ENCODE measurements around the gene LRRC23. TPM values are rescaled to one million over a fixed set of nuclear protein-coding genes. Genes with fewer than 3 reads are reported as not detected.

Gene LRRC23
- total RNA-seq, 4 donors from 2014 or later: 8.3 to 12.9 (median 11.0) TPM

DNA sequence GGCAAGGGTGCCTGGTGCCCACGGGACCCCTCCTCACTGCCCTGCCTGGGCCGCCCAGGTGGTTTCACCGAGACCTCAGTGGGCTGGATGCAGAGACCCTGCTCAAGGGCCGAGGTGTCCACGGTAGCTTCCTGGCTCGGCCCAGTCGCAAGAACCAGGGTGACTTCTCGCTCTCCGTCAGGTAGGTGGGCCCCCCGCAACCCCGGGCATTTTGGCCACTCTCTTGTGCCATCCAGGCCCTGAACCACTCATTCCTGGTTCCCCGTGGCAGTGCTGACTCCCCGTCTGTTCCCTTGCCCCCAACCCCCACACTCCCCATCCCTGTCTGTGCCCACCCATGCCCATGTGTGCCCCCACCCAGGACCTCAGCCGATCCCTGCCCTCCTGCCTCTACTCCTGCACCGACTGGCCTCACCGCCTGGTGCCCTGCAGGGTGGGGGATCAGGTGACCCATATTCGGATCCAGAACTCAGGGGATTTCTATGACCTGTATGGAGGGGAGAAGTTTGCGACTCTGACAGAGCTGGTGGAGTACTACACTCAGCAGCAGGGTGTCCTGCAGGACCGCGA lies 47.0 kb downstream of the LRRC23 start:
- no peak for DNase-seq (ENCODE audit: extremely low spot score)

DNA sequence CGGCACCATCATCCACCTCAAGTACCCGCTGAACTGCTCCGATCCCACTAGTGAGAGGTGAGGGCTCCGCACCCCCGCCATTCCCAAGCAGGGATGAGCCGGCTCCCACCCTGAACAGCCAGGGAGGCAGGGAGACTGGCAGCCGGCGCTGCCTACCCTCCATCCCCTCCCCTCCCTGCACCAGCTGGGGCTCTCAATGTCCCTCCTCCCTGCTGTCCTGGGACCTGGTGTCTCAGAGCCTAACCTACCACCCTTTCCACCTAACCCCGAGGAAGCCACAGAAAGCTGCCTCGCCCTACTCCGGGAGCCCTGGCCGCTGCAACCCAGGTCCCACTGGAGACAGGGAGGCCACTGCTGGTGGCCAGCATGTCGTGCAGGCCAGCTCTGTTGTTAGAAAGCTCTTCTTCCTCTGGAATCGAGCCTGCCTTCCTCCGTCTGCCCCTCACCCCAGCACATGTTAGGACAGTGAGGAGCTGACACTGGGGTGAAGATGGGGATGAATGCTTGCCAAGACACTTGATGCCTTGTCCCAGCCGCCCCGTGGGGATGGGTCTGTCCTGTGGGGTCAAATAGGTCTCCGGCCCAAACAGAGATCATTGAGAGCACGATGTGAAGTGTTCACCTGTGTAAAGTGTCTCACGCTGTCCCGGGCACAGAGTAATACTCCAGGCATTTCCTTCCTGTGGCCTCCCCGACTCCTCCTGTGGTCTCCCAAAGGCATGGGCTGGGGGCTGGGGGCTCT lies 47.7 kb downstream of the LRRC23 start:
- WGBS: 71% methylated on average over 14 of the region's 22 CpGs
- Histone ChIP-seq H3K27ac (replicated peaks in 1 of 4) (peak overlapping the region in 3 of 4 donors; percentile 55 to 72 (median 60)), H3K4me3 (peak overlapping the region; percentile 37 to 55 (median 42))

More for the DNA sequence above, 47.0 kb downstream of the LRRC23 start:
- TF ChIP-seq EP300 (IDR thresholded peaks at IDR 0.05) (no peak), POLR2A (IDR thresholded peaks at IDR 0.05; ENCODE audit: low read depth) (no peak), POLR2AphosphoS5 (IDR thresholded peaks at IDR 0.05) (no peak)
- TF ChIP-seq, protein P1, sequence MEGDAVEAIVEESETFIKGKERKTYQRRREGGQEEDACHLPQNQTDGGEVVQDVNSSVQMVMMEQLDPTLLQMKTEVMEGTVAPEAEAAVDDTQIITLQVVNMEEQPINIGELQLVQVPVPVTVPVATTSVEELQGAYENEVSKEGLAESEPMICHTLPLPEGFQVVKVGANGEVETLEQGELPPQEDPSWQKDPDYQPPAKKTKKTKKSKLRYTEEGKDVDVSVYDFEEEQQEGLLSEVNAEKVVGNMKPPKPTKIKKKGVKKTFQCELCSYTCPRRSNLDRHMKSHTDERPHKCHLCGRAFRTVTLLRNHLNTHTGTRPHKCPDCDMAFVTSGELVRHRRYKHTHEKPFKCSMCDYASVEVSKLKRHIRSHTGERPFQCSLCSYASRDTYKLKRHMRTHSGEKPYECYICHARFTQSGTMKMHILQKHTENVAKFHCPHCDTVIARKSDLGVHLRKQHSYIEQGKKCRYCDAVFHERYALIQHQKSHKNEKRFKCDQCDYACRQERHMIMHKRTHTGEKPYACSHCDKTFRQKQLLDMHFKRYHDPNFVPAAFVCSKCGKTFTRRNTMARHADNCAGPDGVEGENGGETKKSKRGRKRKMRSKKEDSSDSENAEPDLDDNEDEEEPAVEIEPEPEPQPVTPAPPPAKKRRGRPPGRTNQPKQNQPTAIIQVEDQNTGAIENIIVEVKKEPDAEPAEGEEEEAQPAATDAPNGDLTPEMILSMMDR (IDR thresholded peaks at IDR 0.05): no peak
- peak overlapping the region; percentile 31 to 72 (median 58) for H3K27ac ChIP-seq (replicated peaks in 1 of 4)
- WGBS: 81% methylated on average over 16 of the region's 20 CpGs
- H3K4me3 ChIP-seq: peak overlapping the region; percentile 37 to 55 (median 42)
- peaks cover 4 to 15% (median 9%) of the 10 kb centered on the region in 4 donors for H3K4me1 ChIP-seq
- H3K36me3 ChIP-seq: peaks cover 0 to 10% (median under 1%) of the 10 kb centered on the region in 4 donors
- no peaks in the 10 kb centered on the region for H3K9me3 ChIP-seq
- intact Hi-C loops (cut with DNase I): no loop called here
- H3K27me3 ChIP-seq: no peaks in the 10 kb centered on the region

DNA sequence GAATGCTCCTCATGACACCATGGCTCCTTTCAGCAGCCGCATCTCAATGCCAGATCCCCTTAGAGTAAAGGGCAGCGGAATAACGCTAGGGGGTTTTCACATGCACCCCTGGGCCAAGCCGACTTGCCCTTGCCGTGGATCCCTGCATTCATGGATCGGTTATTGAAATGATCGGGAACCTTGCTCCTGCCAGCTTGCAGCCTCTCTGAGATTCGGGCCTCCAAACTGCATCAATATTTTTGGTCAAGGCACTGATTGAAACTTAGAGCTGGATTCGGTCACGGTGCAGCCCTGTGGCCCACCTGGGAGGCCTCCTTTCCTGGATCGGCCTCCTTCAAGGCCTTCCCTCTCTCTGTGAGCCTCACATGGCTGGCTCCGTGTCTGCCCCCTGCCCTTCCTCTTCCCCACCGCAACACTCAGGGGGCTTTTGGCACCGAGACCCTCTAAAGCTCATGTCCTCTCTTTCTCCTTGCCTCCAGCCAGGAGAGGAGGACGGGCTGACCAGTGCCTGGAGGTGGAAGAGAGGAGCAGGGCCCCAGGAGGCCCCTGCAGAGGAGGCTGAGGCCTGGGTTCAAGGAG lies 48.3 kb downstream of the LRRC23 start:
- Histone ChIP-seq H3K27me3 (no peaks in the 10 kb centered on the region), H3K36me3 (no peaks in the 10 kb centered on the region), H3K4me1 (peaks cover 0 to 11% (median 7%) of the 10 kb centered on the region in 4 donors), H3K4me3 (peak overlapping the region; percentile 37 to 55 (median 42)), H3K9me3 (no peaks in the 10 kb centered on the region), H3K27ac (replicated peaks in 1 of 4) (peak overlapping the region; percentile 14 to 72 (median 50))
- no peak for DNase-seq (ENCODE audit: extremely low spot score)
- 74% methylated on average over 11 of the region's 15 CpGs for WGBS
- TF ChIP-seq, protein P1 (IDR thresholded peaks at IDR 0.05): no peak
- no peak for TF ChIP-seq POLR2A (IDR thresholded peaks at IDR 0.05; ENCODE audit: low read depth)
- TF ChIP-seq EP300 (IDR thresholded peaks at IDR 0.05): no peak
- TF ChIP-seq POLR2AphosphoS5 (IDR thresholded peaks at IDR 0.05): no peak
- intact Hi-C loops (cut with DNase I): no loop called here

More for the DNA sequence above, 47.7 kb downstream of the LRRC23 start:
- H3K9me3 ChIP-seq: no peaks in the 10 kb centered on the region
- no peak for DNase-seq (ENCODE audit: extremely low spot score)
- no peaks in the 10 kb centered on the region for H3K27me3 ChIP-seq
- H3K4me1 ChIP-seq: peaks cover 0 to 10% (median 5%) of the 10 kb centered on the region in 4 donors
- peaks cover 0 to 3% (median 0%) of the 10 kb centered on the region in 4 donors for H3K36me3 ChIP-seq
- intact Hi-C loops (cut with DNase I): no loop called here
- TF ChIP-seq EP300 (IDR thresholded peaks at IDR 0.05) (no peak), POLR2A (IDR thresholded peaks at IDR 0.05; ENCODE audit: low read depth) (no peak), POLR2AphosphoS5 (IDR thresholded peaks at IDR 0.05) (no peak)
- TF ChIP-seq, protein P1 (IDR thresholded peaks at IDR 0.05): no peak

DNA sequence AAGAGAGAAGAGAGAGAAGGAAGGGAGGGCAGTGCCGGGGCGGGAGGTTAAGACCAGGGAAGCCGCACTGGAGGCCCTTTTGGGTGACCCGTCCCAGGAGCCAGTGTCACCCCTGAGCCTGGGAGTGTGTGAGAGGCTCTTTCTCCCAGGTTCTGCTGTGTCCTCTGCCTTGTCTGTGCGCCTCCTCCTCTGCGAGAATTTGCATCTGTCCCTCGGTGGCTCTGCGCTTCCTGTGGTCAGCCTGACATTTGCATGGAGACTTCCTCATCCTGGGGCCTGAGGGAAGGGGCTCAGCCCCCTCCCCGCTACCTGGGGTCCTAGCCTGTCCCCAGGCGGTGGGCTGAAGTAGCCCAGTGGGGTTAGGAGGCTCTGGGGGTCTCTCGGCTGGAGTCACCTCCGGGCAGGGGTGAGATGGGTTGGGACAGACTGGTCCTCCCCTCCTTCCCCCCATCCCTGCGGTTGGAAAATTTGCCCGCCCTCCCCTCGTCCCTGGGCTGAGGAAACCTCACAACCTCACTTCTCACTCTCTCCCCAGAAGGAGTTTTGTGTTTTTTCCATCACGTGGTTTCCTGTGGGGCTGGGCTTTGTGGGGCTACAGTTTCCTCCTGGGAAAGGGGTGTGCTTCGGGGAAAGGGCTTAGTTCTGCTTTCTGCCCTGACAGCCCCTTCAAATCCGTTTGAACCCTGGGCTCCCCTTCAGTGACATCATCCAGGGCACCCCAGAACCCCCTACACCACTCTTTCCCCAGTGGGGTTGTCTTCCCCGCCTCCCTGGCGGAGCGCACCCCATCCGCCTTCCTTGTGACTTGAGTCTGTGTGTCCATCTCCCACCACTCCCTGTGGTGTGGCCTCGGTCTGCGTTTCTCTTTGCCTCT lies 49.1 kb downstream of the LRRC23 start:
- intact Hi-C loops (cut with DNase I): no loop called here
- H3K4me3 ChIP-seq: peak overlapping the region; percentile 37 to 55 (median 42)

More for the DNA sequence above, 49.1 kb downstream of the LRRC23 start:
- TF ChIP-seq, protein P1 (IDR thresholded peaks at IDR 0.05): no peak
- TF ChIP-seq POLR2AphosphoS5 (IDR thresholded peaks at IDR 0.05): peak in 1 of 2 donors; percentile 31
- TF ChIP-seq EP300 (IDR thresholded peaks at IDR 0.05): no peak
- DNase-seq (ENCODE audit: extremely low spot score): no peak
- H3K4me1 ChIP-seq: peaks cover 0 to 18% (median 12%) of the 10 kb centered on the region in 4 donors
- H3K27ac ChIP-seq (replicated peaks in 1 of 4): peak overlapping the region; percentile 14 to 72 (median 50)
- H3K27me3 ChIP-seq: no peaks in the 10 kb centered on the region
- H3K36me3 ChIP-seq: no peaks in the 10 kb centered on the region
- H3K9me3 ChIP-seq: no peaks in the 10 kb centered on the region
- WGBS: 51% methylated on average over 21 of the region's 24 CpGs
